Amniotic stem cell (primary cell): ENCODE results near the gene ZNF28.
"Not testable (repeated sequence)": the region's sequence is repeated elsewhere in the genome, so short reads cannot be mapped to it uniquely, and the experiment has no call there.

Source experiments
- DNase-seq: peaks from one replicate; lab custom pipeline; 2025; lab: John Stamatoyannopoulos, UW

ZNF28 gene

GRCh38 chr19:52778811-52779210 lies 42.6 kb downstream of the ZNF28 start:
- no peak for DNase-seq

GRCh38 chr19:52756447-52756846 lies 65.0 kb downstream of the ZNF28 start:
- not testable (repeated sequence) for DNase-seq

GRCh38 chr19:52749780-52750179 lies 71.7 kb downstream of the ZNF28 start:
- no peak for DNase-seq

- no peak for DNase-seq
Measured at GRCh38 chr19:52748336-52748950, 73.0 kb downstream of the ZNF28 start.
